SKM-1 treated with dmso at 0.1 percent for 144 hours (cell line): ENCODE measurements around the gene BUD23.
"Not testable (repeated sequence)": the region's sequence is repeated elsewhere in the genome, so short reads cannot be mapped to it uniquely, and the experiment has no call there.

Source experiments
- DNase-seq: peaks from one replicate; lab custom pipeline; 2025; ENCODE audit not compliant: unreplicated experiment; lab: John Stamatoyannopoulos, UW

Gene BUD23

DNA sequence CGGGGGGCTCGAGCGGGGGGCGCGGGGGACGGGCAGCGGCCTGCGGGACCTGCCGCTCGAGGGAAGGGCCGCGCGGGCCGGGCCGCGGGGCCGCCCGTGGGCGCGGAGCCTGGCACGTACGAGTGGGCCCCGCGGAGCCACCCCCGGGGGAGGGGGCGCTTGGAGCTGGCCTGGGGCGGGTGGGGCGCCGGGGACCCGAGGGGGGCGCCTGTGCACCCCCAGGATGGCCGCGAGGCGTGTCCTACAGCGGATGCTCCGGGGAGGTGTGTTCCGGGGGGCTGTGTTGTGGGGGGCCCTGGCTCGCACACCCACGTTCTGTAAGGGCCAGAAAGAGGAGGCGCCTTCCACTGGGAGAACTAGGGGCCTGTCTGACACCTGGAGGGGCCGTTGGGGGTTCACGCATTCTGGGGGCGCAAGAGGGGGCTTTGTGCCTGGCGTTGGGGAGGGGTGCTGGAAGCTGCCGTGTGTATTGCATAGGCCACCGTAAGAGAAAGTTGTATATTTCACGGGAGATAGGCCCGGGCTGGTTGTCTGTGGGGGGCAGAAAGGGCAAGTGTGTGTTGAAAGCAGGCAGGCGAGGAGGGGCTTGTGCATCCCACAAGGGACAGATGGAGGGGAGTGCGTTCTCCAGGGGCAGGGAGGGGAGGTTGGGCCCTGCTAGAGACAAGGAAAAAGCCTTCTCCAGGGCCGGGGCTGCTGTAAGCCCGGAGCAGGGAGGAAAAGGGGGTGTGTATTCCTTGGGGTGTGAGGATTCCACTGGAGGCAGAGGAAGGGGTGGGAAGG is 15.1 kb upstream of the BUD23 start:
- no peak for DNase-seq

DNA sequence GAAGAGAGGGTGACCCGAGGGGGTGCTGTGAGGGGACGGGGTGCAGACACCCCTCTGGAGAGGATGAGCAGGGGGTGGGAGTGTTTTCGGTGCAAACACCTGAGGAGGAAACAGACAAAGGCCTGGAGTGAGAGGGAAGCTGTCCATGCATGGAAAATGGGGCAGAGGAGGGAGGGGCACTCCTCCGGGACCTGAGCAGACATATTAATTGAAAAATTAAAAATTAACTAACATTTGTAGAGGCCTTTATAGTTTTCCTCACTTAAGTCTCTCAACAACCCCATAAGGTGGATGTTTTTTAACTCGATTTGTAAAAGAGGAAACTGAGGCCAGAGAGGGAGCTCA is 14.5 kb upstream of the BUD23 start:
- DNase-seq = no peak

DNA sequence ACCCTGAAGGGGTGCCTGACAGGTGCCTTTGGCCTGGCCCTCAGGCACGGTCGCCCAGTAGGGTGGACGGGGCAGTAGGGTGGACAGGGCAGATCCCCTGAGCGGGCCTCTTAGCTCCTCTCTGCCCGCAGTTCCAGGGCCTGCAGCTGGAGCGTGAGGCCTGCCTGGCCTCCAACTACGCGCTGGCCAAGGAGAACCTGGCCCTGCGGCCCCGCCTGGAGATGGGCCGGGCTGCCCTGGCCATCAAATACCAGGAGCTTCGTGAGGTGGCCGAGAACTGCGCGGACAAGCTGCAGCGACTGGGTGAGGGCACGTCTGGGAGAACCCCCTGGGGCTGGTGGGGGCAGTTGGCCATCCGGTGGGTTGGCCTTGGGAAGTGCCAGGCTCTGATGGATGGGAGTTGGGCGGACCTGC is 14.1 kb upstream of the BUD23 start:
- DNase-seq = no peak

DNA sequence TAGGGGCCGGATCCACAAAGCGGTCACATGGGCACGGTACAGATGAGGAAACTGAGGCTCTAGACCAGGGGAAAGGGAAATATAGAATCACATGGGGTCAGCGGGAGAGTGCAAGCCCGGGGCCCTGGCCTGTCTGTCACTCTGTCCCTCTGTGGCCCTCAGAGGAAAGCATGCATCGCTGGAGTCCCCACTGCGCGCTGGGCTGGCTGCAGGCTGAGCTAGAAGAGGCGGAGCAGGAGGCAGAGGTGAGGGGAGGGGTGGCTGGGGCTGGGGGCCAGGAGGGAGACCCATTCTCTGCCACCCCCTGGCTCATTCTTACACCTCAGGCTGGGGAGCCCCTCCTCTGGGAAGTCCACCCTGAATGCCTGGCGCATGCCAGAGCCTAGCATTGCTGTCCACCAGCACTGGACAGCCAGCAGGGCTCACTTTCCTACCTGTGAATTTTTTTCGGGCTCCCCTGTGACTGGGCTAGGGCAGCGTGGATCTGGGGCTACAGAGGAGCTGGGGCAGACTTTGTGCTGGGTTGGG is 13.5 kb upstream of the BUD23 start:
- no peak for DNase-seq

GRCh38 chr7:73671322-73671661 is 12.1 kb upstream of the BUD23 start:
- DNase-seq = no peak

GRCh38 chr7:73671857-73672445 is 11.4 kb upstream of the BUD23 start:
- no peak for DNase-seq

GRCh38 chr7:73674468-73675124 is 8.8 kb upstream of the BUD23 start:
- no peak for DNase-seq

- DNase-seq = not testable (repeated sequence)
Observed at GRCh38 chr7:73676062-73676461, 7.3 kb upstream of the BUD23 start.

DNA sequence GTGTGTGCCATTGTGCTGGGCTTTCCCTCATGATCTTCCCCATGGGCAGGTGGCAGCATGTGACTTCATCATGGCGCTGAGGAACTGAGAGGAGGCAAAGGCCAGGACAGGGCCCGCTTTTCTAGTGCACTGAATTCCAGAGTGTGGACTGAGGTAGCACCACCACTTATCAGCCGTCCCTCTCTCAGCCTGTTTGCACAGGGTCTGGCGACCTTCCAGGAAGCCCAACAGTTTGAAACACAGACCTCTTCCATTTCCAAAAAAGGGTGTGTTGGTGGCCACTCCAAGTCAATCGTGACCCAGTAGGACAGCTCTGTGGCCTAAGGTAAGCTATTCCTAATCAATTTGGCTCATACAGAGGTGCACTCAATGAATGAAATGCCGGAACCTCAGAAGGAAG is 4.5 kb upstream of the BUD23 start:
- DNase-seq = no peak

- DNase-seq = no peak
Observed at GRCh38 chr7:73679709-73680108, 3.7 kb upstream of the BUD23 start.

DNA sequence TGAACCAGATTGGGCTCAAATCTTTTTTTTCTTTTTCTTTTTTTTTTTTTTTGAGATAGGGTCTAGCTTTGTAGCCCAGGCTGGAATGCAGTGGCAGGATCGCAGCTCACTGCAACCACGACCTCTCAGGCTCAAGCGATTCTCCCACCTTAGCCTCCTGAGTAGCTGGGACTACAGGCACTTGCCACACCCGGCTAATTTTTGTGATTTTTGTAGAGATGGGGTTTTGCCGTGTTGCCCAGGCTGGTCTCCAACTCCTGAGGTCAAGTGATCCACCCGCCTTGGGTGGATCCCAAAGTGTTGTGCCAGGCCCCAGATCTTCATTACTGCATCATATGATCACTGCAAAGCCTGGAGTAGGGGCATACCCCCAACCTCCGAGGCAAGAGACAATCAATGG is 2.9 kb upstream of the BUD23 start:
- no peak for DNase-seq

GRCh38 chr7:73681031-73681430 is 2.4 kb upstream of the BUD23 start:
- DNase-seq = no peak

DNA sequence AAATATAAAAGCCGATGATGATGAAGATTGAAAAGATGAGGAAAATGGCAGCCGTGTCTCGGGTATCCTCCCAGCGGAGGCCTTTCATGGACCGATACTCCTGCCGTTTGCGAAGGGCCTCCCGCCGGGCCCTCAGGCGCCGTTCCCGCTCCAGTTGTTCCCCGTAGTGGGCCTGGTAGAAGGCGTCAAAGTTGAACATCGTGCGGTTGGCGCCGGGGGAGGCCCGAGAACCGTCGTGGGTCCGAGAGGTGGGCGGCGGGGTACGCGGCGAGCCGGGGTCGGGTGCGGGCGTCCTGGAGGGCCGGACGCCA is 697 bp upstream of the BUD23 start:
- DNase-seq = no peak

DNA sequence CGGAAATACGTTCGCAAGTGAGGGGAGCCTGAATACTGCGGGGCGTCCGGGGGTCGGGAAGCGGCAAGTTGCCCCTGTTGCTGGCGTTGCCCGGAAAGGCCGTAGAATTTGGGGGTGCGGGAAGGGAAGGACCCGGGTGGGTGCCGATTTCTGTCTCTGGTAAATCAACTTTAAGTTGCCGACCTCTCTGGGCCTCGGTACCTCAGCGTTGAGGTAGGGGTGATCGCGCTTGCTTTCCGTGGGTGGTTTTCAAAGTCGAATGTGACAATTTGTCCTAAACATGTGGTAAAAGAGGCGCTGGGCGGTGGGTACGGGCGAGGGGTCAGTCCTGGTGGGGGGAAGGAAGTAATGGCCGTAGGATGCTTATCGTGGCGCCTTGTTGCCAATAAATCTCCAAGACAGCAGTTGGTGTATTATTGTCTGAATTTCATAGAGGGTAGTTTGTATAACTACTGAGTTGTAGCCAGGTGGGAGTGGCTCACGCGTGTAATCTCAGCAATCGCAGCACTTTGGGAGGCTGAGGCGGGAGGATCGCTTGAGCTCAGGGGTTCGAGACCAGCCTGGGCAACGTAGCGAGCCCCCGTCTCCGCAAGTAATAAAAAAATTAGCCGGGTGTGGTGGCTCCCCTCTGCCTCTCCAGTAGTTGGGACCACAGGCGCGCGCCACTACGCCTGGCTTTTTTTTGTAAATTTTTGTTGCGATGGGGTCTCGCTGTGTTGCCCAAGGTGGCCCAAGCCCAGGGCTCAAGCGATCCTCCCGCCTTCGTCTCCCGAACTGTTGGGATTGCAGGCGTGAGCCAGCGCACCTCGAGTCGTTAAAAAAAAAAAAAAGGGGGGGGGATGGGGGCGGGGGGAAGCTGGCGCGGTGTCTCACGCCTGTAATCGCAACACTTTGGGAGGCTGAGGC is 644 bp downstream of the BUD23 start:
- no peak for DNase-seq

DNA sequence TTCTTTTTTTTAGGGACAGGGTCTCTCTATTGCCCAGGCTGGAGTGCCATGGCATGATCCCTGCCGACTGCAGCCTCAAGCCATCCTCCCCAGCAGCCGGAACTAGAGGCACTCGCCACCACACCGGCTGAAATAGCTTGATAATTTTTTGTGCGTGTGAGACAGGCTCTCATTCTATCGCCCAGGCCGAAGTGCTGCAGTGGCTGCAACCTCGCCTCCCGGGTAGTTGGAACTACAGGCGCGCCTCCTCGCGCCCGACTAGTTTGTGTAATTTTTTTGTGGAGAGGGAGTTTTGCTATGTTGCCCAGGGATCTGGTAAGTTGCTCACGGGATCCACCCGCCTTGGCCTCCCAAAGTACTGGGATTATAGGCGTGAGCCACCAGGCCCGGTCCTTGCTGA is 1.9 kb downstream of the BUD23 start:
- DNase-seq = no peak

GRCh38 chr7:73688288-73688687 is 4.9 kb downstream of the BUD23 start:
- DNase-seq = no peak

DNA sequence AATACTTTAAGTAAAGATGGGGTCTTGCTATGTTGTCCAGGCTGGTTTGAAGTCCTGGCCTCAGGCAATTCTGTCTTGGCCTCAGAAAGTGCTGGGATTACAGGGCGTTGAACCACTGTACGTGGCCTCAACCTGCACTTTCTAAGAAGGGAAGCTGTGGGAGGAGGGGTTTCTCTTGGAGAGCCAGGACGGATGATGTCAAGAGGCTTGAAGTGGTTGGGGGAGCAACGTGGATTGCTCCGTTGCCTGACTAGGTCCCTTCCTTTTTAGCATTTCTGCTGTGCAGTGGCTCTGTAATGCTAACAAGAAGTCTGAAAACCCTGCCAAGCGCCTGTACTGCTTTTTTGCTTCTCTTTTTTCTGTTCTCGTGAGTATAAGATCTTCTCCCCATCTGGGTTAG is 7.2 kb downstream of the BUD23 start:
- no peak for DNase-seq

DNA sequence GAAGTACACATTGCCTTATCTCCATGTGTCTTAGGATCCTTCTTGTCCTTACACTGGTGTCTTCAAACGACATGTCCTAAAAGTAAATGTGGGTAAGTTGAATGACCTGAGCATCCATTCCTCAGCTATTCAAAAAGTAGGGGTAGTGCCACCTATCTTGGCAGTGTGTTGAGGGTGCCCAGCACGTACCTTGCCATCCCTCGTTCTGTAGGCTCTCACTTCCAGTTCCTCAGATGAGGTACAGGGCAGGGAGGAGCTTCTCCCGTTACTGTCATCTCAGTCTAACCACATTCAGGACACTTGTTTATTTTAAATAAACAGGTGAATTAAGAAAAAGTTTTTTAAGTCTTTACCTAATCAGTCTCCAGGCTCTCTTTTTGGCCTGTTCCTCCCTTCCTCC is 13.0 kb downstream of the BUD23 start:
- no peak for DNase-seq

DNA sequence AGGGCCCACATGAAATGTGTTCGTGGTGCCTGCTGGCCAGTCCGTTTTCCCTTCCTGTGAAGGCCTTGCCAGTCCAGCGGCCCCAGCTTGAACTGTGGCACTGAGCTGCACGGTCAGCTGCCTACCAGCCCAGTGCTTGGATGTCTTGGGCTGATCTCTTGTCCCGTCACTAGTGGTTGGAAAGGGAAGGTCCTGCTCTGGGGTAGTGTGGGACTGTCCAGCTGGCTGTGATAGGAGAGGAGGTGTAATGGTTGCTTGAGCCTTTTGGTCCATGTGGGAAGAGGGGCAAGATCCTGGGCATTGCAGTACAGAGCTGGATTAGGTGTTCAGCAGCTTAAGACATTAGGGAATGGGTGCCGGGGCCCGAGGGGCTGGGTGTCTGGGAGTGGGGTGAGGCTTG is 15.0 kb downstream of the BUD23 start:
- DNase-seq = no peak

DNA sequence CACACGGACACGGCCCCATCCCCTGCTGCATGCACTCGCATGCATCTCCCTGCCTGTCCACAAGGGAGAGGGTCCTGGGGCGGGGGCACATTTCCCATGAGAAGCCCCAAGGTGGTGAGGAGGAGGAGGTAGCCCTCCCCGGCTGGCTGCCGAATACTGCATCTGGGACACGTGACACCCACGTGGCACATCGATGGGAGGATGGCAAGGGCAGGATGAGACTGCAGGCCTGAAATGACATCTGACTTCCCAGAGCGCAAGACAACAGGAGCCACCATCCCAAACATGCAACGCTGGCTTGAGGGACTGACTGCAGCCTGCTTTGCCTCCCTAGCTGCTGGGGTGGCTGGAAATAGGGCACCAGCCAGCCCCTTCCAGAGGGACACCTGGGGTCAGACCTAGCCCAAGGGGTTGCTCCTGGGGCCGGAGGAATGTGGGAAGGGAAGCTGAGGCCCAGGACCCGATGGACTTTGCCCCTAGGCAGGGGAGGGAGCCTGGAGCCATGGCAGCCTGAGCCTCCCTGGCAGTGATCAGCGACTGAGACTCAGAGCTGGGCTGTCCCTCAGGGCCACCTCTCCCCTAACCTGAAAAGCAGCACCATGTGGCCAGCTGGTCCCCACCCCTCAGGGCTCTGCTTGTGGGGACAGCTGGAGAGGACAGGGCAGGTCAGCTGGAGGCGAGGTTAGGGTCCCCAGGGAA is 16.1 kb downstream of the BUD23 start:
- DNase-seq = no peak

- no peak for DNase-seq
Observed at GRCh38 chr7:73700069-73700423, 16.6 kb downstream of the BUD23 start.
